SHP77 (cell line): ENCODE measurements around the gene PKD1.

ENCODE experiments used
- DNase-seq, 2 experiments: peaks; one replicate each; lab custom pipeline; 2025; lab: John Stamatoyannopoulos, UW

Gene PKD1

GRCh38 chr16:2170080-2170479, 34.4 kb upstream of the PKD1 start:
- DNase-seq: no peak

GRCh38 chr16:2167068-2167638, 31.5 kb upstream of the PKD1 start:
- no peak for DNase-seq

GRCh38 chr16:2166263-2167067, 30.8 kb upstream of the PKD1 start:
- DNase-seq: no peak

- no peak for DNase-seq
These were observed 30.2 kb upstream of the PKD1 start for GRCh38 chr16:2165861-2166260.

- no peak for DNase-seq
These were observed 27.6 kb upstream of the PKD1 start for GRCh38 chr16:2163211-2163881.

GRCh38 chr16:2162676-2163118, 27.0 kb upstream of the PKD1 start:
- no peak for DNase-seq

GRCh38 chr16:2161911-2162310, 26.2 kb upstream of the PKD1 start:
- DNase-seq: no peak

GRCh38 chr16:2160915-2161551, 25.3 kb upstream of the PKD1 start:
- no peak for DNase-seq

GRCh38 chr16:2159175-2159838, 23.6 kb upstream of the PKD1 start:
- no peak for DNase-seq

- no peak for DNase-seq
These were observed 22.6 kb upstream of the PKD1 start for GRCh38 chr16:2158262-2158638.

- no peak for DNase-seq
These were observed 22.0 kb upstream of the PKD1 start for GRCh38 chr16:2157480-2158261.

GRCh38 chr16:2156849-2157224, 21.1 kb upstream of the PKD1 start:
- DNase-seq: no peak

GRCh38 chr16:2155977-2156848, 20.5 kb upstream of the PKD1 start:
- DNase-seq: no peak

GRCh38 chr16:2155091-2155950, 19.6 kb upstream of the PKD1 start, which contains the start of gene TRAF7:
TSS of gene TRAF7 (plus strand) at chr16:2155782. CDS start at chr16:2163921, 8,139 bp downstream.
- DNase-seq: peak; percentile 99 to 100

- DNase-seq: no peak
These were observed 18.9 kb upstream of the PKD1 start for GRCh38 chr16:2154533-2155090.

GRCh38 chr16:2152695-2153506, 17.2 kb upstream of the PKD1 start:
- DNase-seq: peak in 1 of 2 experiments; percentile 23

GRCh38 chr16:2151188-2152091, 15.7 kb upstream of the PKD1 start:
- no peak for DNase-seq
